GM18498 (cell line): ENCODE measurements around the gene FST.

Source experiments
- ATAC-seq: cut with Tn5 transposase; IDR thresholded peaks from one replicate; pipeline ENCODE4 v1.9.1; 2021; ENCODE audit warnings: mild to moderate bottlenecking, moderate library complexity; ENCODE audit not compliant: unreplicated experiment

The FST gene, protein sequence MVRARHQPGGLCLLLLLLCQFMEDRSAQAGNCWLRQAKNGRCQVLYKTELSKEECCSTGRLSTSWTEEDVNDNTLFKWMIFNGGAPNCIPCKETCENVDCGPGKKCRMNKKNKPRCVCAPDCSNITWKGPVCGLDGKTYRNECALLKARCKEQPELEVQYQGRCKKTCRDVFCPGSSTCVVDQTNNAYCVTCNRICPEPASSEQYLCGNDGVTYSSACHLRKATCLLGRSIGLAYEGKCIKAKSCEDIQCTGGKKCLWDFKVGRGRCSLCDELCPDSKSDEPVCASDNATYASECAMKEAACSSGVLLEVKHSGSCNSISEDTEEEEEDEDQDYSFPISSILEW

DNA sequence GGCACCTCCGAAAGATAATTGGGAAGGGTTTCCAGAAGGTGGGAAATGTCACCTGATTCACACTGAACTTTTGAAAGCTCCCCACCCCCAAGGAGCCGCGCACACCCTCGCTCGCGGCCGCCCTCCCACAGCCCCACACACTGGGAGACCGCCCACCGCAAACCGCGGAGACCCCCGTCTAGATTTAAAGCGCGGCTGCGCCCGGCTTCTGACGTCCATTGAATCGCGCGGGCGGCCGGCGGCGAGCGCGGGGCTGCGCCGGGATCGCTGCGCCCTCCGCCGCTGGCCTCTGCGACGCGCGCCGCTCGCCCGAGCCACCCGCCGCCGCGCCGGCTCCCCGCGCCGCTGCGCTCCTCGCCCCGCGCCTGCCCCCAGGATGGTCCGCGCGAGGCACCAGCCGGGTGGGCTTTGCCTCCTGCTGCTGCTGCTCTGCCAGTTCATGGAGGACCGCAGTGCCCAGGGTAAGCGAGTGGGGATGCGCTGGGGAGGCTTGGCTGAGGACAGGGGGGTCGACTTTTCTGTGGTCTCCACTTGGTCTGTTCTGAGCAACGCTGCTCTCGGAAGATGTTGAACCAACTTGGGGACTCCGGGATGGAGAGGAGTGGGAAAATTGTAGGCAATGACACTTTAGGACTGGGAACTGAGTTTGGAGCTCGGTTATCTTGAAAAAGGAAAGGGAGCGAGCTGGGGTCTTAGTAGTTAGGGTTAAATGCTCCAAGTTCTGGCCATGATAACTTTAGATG is at the start of gene FST:
FST (plus strand) TSS at position 214 of the 743 bp plus-strand sequence; CDS start at position 377, 163 bp downstream.
- no peak for ATAC-seq

DNA sequence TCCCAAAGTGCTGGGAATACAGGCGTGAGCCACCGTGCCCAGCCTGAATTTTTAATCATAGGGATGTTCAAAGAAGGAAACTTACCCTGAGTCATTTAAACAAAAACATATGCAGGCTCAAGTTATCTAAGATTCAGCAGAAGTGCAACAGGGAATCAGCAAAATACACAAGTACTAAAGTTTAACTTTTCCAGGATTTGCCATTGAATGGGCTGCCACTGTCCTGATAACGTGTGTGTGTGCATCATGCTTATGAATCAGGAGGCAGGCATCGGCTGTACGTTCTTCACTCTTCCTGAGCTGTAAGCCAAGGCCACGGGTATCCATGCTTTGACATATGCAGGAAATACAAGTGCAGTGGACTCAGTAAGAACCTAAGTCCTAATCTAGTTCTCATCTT is 48.8 kb upstream of the FST start:
- ATAC-seq: no peak

DNA sequence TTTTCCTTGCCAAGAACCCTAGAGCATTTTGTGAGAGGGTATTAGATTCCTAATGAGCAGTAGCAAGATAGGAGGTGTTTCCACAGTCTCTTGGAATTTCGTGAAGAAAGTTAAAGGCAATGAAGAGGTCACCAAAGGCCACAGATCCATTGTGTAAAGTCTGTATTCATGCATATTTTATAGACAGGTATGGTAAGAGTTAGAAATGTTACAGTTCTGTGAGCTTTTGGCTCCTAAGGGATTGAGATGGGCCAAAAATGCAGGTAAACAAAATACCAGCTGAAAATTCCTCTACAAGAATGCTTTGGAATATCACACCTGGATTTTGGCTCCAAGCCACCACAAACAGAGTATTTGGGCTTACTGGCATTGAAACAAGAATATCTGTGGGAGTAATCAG is 47.4 kb upstream of the FST start:
- no peak for ATAC-seq

DNA sequence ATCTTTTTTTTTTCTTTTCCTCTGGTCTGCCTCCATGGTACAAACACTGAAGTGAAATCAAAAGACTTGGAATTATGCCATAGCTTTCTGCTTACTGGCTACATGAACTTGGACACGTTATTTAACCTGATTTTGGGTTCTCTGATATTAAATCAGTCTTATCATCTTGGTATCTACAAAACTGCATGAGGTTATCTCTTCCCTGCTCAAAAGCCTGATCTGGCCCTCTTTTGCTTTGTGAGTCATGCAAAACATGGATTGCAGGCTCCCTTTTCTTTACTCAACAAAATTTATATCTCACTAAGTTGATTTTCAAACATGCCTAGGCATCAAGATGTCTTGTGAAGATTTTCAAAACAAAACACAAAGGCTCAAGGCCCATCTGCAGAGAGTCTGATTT is 45.9 kb upstream of the FST start:
- ATAC-seq: no peak

DNA sequence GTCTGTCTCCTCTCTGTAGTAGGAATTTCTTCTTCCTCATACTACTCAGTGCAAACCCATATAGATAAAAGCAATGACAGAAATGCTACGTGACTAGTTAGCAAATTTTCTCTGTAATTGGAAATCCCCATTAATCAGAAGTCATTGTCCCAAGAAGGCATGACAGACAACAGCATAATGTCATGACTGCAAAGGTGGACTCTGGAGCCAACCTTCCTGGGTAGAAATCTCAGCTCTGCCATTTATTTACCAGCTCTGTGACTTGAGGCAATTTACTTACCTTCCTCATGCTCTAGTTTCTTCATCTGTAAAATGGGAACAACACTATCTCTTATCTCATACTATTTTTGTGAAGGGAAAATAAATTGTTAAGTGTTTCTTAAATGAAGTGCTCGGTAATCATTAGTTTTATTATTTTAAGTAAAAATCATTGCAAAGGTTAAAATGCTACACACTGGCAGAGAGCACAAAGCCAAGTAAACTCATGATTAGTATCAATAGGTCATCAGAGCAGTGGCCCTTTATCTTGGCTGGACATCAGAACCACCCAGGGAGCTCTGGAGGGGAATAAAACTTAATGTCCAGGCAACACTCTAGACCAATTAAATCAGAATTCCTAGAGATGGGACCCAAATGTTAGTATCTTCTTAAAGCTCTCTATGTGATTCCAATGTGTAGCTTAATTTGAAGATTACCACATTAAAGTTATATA is 43.8 kb upstream of the FST start:
- no peak for ATAC-seq

DNA sequence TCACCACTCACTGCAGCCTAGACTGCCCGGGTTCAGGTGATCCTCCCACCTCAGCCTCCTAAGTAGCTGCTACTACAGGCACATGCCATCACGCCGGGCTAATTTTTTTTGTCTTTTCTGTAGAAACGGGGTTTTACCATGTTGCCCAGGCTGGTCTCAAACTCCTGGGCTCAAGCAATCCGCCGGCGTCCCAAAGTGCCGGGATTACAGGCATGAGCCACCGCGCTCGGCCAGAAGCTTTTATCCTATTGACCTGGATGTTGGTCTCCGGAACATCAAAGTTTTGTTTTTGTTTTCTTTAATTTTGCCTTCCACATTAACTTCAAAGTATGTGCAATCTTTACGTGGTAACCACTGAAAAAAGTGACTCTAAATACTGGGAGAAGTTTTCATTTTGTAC is 42.4 kb upstream of the FST start:
- no peak for ATAC-seq

DNA sequence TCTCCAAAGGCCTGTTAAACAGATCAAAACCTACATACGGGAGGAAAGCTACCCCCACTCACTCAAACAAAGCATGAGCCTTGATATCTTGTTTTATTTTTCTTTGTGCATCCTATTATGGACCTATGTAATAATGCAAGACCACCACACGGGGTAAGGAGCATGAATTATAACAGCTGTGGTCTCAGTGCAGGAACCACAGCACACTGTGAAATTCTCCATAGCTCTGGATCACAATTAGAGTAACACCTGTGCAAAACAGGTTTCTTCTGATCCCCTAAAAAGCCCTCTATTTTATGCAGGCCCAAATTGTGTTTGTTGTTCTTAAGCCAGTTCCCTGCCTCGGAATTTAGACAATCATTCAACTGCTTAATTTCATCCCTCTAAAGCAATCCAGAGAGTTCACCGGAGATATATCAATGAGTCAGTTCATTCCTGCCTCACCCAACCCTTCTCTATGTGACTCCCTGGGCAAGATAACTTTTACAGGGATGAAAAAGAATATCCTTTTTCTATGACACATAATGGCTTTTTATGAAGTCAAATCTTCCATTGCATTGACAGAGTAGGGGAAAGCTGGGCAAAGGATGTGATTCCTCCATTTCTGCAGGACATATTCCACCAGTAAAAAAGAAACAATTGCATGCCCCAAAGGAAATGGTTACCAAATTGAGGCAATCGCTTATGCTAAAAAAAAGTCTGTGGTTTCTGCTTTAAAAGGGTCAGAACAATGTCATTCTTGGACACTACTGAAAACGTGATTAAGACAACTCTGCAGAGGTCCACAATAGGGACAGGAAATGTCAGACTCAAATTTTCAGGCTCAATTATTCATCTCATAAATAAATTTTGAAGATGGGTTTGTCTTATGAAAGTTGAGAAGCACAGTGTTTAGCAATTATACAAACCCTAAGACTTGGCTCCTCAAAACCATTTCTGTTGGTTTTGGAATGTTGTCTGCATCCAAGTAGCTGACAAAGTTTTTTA is 41.6 kb upstream of the FST start:
- no peak for ATAC-seq

DNA sequence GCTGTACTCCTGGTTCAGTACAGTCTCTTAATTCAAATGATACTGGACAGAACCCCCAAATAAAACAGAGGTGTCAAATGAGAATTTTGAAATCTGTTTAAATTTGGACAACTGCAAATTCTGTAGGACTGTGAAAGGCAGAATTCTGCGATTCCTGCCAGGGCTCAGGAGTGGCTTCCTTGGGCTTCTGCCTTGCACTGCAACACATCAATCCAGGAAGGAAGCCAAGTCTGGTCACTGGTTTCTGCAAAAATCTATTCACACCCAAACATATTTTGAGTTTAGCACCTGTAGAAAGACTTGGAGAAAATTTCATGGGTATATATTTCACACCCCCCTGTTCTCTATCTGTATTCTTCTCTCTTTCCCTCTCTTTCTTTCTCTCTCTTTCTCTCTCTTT is 37.5 kb upstream of the FST start:
- ATAC-seq: no peak

DNA sequence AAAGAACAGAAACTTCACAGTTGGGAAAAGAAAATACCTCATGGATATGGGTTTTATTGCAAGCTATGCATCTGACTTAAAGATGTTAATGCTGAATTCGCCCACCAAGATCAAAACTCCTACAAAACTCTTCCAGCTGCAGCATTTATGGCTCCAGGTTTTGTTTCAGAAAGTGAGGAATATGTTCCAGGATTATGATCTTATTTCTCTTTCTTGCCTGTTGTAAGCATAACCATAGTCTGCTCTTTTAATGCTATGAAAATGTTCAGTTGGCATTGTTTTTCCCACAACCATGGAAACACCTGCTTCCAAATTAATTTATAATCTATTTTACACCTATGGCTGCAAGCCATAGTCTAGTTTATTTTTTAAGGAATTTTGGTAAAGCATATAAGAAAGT is 34.9 kb upstream of the FST start:
- no peak for ATAC-seq

DNA sequence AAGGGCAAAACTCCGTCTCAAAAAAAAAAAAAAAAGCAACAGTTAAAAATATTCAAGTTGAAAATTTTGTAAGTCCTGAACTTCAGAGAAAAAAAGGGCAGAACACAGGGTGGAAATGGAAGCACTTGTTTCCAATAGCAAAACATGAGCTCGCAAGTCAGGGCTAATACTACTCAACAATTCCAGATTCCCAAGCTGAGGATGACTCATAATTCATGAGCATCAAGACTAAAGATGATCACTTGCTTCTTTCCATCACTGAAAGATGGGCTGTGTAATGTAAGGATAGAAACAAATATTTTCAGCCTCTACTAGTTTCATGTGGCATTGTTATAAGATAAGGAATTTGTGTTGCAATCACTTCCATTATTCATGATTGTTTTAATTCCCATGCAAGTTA is 33.5 kb upstream of the FST start:
- ATAC-seq: no peak

DNA sequence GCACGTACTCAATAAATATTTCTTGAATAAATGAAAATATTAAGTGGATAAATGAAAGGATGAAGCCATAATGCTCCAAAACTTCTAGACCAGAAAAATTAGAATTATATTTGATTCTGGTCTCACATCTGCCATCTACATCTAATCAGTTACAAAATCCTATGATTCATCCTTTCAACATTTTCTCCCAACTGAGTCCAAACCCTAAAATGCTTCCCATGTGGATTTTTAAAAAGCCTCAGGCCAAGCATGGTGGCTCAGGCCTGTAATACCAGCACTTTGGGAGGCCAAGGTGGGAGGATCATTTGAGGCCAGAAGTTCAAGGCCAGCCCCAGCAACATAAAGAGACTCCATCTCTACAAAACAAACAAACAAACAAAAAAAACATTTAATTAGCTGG is 31.6 kb upstream of the FST start:
- no peak for ATAC-seq

DNA sequence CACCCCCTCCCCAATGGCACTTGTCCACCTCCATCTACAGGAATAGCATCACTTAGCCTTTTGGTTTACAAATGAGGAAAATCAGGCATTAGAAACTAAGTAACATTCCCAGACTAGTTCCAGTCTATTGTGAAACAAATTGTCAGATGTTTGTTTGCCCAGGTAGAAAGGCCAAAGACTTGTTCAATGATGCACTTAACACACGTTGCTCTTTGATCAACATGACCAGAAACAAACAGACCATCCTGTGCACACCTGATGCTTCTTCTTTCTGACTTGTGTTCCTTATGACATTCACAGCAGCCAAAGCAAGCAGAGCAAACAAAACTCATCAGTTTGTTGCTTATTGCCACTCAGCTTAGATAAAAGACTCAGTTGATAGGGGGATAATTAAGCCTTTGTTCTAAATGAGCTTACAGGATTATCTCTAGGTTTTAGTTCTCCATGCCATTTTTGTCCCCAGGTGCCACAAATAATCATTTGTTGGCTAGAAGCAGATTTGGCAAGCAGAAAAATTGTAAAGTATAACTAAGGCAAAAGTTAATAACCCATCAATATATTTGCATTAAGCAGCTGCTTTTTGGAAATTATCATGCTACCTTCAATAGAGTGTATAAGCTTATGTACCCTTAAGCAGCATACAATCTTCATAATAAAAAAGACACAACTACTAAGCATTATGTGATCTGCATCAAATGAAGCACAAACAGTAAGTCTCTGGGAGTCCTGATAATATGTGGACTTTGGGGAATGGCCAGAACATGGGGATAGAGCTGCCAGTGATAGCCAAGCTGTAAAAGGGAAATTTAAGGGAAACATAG is 26.3 kb upstream of the FST start:
- ATAC-seq: no peak

DNA sequence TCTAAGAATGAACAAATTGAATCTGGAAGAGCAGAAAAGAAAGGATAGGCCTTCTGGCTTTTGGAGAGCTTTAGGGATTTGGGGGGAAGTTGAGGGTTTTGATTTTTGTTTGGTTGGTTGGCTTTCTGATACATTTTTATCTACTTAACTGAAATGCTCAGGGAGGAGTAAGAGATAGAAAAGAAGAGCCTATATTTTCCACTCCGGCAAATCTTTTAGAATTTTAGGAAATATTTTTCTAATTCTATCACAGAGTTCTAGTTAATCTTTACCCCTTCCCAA is 25.8 kb upstream of the FST start:
- no peak for ATAC-seq

DNA sequence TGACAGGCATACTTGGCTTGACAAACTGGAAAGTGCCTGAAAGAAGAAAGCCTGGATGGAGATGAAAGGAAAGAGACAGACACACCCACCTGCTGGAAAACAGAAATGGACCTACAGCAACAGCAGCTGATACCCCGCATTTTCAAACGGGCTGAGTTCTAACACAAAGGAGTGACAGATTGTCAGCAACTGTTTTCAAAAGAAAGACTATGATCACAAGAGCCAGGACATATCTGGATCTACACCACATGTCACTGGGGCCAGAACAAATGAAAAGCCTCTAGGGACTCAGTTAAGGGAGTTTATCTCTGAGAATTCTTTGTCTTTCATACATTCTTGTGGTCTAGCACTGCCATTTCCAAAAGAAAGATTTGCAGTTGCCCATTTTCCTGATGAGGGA is 24.1 kb upstream of the FST start:
- ATAC-seq: no peak

DNA sequence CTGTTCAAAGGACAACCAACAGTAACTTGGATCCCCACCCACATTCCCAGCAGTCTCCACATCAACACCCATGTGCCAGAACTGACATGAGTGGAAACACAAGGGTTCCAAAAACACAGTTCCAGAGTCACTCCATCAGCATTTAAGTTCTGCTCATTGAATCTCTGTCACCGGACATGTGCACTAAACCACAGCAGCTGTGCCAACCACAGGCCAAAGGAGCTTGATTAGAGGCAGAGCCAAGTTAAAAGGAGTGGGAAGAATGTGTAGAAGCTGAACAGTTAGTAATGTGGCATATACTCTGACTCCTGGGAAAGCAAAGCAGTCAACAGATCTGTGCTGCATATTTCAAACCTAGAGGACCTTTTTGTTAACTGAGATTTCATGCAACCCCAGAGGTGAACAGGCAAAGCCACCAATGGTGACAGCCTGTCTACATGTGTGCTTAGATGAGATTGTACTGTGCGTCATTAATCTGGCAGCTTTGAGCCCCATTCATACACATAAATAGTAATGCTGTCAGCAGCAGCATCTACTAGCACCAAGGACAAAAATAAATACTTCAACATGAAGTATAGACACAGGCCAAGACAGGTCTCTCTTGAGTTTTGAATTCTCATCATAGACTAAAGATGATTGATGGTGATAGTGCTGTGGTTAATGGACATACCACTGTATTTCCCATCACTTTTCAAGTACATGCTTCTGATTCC is 16.4 kb upstream of the FST start:
- ATAC-seq: no peak

DNA sequence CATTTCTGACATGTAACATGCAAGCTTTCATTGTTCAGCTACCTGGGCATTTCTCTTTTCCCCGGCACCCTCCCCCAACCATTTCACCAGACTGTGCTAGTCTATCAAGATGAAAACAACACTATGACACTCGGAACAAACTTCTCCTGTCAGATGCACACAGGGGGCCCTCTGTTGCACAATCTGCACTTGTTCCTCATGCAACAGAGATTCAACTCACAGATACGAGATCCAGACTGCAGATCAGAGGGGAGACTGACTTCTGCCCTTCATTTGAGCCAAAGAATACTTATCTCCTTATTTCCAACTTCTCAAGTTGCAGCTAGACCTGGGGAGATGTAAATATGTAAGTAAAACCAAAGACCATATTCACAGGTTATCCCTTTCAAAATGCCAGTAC is 15.7 kb upstream of the FST start:
- ATAC-seq: no peak

DNA sequence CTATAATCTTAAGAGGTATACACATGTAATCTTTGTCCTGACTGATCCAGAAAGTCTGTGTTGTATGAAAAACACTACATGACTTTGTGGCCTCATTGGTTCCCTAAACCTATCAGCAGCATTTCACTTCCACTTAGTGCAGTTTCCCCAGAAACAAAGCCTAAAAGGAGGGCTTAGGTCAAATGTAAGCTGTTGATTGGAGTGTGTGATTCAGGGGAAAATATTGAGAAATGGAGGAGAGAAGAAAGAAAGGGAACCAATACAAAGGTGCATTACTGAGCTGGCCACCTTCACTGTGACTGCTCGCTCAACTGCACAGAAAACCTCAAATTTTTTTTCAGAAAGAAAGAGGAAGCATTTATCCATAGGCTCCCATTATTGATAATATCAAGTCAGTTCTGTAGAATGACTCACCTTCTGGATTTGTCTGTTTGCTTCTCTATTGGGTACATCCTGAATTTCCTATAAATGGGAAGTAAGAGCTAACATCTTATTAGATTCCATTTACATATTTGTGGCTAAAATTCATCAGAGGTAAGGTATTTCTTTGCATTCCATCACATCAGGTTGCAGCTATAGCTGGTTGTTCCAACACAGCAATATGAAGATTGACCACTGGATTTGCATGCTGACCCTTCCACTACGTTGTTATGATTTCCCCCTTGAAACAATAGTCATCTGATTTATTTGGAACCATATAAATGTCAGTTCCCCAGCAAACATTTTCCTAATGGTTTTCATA is 10.3 kb upstream of the FST start:
- ATAC-seq: no peak

DNA sequence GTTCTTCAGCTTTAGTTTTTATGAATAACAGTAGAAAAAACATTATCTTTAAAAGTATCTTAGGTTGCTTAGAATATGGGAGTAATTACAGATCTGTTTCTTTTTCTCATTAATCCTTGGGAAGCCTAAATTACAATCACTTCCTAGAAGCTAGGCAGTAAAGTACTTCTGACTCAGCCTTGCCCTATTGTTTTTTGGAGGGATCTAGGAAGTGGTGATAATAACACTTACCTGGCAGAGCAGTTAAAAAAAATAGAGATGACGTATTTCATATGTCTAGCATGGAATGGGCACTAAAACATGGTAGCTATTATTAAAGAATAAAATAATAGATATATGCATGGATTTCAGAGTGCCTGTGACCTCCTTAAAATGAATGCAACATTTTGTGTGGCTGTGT is 8.2 kb upstream of the FST start:
- no peak for ATAC-seq
